ENCODE data around the gene AP1S1.
"Not testable (repeated sequence)": the region's sequence is repeated elsewhere in the genome, so short reads cannot be mapped to it uniquely, and the experiment has no call there.

The AP1S1 gene

GRCh38 chr7:101171442-101171837, 17.2 kb downstream of the AP1S1 start:
- no peak for DNase-seq (ENCODE audit: low read depth)

- DNase-seq (ENCODE audit: low read depth): no peak
Measured at GRCh38 chr7:101172005-101172853, 18.0 kb downstream of the AP1S1 start.

GRCh38 chr7:101172854-101173751, 18.8 kb downstream of the AP1S1 start:
- DNase-seq (ENCODE audit: low read depth): no peak

GRCh38 chr7:101173752-101174244, 19.5 kb downstream of the AP1S1 start:
- no peak for DNase-seq (ENCODE audit: low read depth)

- DNase-seq (ENCODE audit: low read depth): no peak
Measured at GRCh38 chr7:101174322-101174854, 20.1 kb downstream of the AP1S1 start.

GRCh38 chr7:101175664-101176063, 21.4 kb downstream of the AP1S1 start:
- DNase-seq (ENCODE audit: low read depth): no peak

- DNase-seq (ENCODE audit: low read depth): no peak
Measured at GRCh38 chr7:101177644-101178043, 23.4 kb downstream of the AP1S1 start.

GRCh38 chr7:101179117-101179516, 24.8 kb downstream of the AP1S1 start:
- no peak for DNase-seq (ENCODE audit: low read depth)

- DNase-seq (ENCODE audit: low read depth): no peak
Measured at GRCh38 chr7:101179713-101180112, 25.4 kb downstream of the AP1S1 start.

GRCh38 chr7:101180130-101180755, 26.0 kb downstream of the AP1S1 start, which contains the start of gene NAT16:
Gene NAT16, minus strand, starts transcription at chr7:101180293. Its CDS starts 5,486 bp downstream, at chr7:101174807.
- DNase-seq (ENCODE audit: low read depth): no peak

- DNase-seq (ENCODE audit: low read depth): no peak
Measured at GRCh38 chr7:101185258-101185839, 31.1 kb downstream of the AP1S1 start.

GRCh38 chr7:101186194-101186593, 31.9 kb downstream of the AP1S1 start:
- no peak for DNase-seq (ENCODE audit: low read depth)

- DNase-seq (ENCODE audit: low read depth): no peak
Measured at GRCh38 chr7:101186844-101187428, 32.7 kb downstream of the AP1S1 start.

GRCh38 chr7:101189109-101189508, 34.8 kb downstream of the AP1S1 start:
- no peak for DNase-seq (ENCODE audit: low read depth)

- DNase-seq (ENCODE audit: low read depth): no peak
Measured at GRCh38 chr7:101195884-101196283, 41.6 kb downstream of the AP1S1 start.

- DNase-seq (ENCODE audit: low read depth): no peak
Measured at GRCh38 chr7:101197991-101198390, 43.7 kb downstream of the AP1S1 start.

GRCh38 chr7:101198476-101198875, 44.2 kb downstream of the AP1S1 start:
- DNase-seq (ENCODE audit: low read depth): no peak

- not testable (repeated sequence) for DNase-seq (ENCODE audit: low read depth)
Measured at GRCh38 chr7:101199522-101199921, 45.2 kb downstream of the AP1S1 start.

GRCh38 chr7:101200504-101200861, 46.2 kb downstream of the AP1S1 start:
- no peak for DNase-seq (ENCODE audit: low read depth)

GRCh38 chr7:101200862-101201599, 46.8 kb downstream of the AP1S1 start, which contains the start of gene MOGAT3:
Gene MOGAT3, minus strand, starts transcription at chr7:101201036. Its CDS starts 182 bp downstream, at chr7:101200854.
- DNase-seq (ENCODE audit: low read depth): no peak
